ENCODE results near the gene CLSTN2. TPM values are rescaled to one million over a fixed set of nuclear protein-coding genes. Genes with fewer than 3 reads are reported as not detected.

CLSTN2 gene
- total and polyA plus RNA-seq, 4 donors: 20.7 to 44.5 (median 22.7) TPM

DNA sequence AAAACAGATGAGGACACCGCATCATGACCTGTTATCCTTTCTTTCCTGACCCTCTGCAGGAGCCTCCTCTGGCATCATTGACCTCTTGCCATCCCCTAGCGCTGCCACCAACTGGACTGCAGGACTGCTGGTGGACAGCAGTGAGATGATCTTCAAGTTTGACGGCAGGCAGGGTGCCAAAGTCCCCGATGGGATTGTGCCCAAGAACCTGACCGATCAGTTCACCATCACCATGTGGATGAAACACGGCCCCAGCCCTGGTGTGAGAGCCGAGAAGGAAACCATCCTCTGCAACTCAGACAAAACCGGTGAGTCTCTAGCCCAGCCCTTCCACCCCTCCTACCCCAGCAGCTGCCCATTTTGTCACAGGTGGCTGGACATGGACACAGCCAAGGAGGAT is 524.5 kb downstream of the CLSTN2 start:
- WGBS (ENCODE audit: insufficient coverage): 91% methylated on average over 6 of the region's 8 CpGs
- H3K36me3 ChIP-seq (ENCODE audit: control insufficient read depth, insufficient read depth, low read length): no peaks in the 10 kb centered on the region
- no peak overlapping the region for H3K4me3 ChIP-seq (ENCODE audit: low read depth, low read length)
- no peaks in the 10 kb centered on the region for H3K9me3 ChIP-seq (ENCODE audit: control insufficient read depth, insufficient read depth, low read length)
- H3K27ac ChIP-seq (ENCODE audit: low read depth, low read length): no peak overlapping the region
- no peaks in the 10 kb centered on the region for H3K27me3 ChIP-seq (ENCODE audit: control insufficient read depth, insufficient read depth, low read length)
- DNase-seq (ENCODE audit: low read depth in 4 of 6, low spot score in 6 of 6): no peak
- peaks cover 4% of the 10 kb centered on the region for H3K4me1 ChIP-seq (ENCODE audit: control insufficient read depth, insufficient read depth, low read length)

DNA sequence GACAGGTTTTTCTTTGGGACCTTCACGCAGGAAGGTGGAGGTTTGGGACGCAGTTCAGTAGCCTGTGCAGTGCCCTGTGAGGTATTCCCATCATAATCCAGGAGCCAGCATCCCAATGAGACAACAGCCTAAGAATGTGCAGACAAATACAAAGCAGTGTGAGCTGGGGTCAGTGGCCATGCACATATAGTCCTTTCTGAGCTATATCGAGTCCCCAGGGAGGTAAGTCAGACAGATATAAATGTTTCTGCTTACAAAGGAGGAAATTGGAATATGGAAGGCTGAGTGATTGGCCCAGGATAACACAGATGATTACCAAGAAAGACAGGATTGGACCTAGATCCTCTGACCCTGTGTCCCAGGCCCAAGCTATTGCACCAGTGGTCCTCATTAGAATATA is 526.3 kb downstream of the CLSTN2 start:
- no peak for DNase-seq (ENCODE audit: low read depth in 4 of 6, low spot score in 6 of 6)
- no peaks in the 10 kb centered on the region for H3K9me3 ChIP-seq (ENCODE audit: control insufficient read depth, insufficient read depth, low read length)
- no peak overlapping the region for H3K4me3 ChIP-seq (ENCODE audit: low read depth, low read length)
- no peak overlapping the region for H3K27ac ChIP-seq (ENCODE audit: low read depth, low read length)
- H3K36me3 ChIP-seq (ENCODE audit: control insufficient read depth, insufficient read depth, low read length): no peaks in the 10 kb centered on the region
- no peaks in the 10 kb centered on the region for H3K4me1 ChIP-seq (ENCODE audit: control insufficient read depth, insufficient read depth, low read length)
- H3K27me3 ChIP-seq (ENCODE audit: control insufficient read depth, insufficient read depth, low read length): no peaks in the 10 kb centered on the region
- 88% methylated on average over 3 of the region's 3 CpGs for WGBS (ENCODE audit: insufficient coverage)

GRCh38 chr3:140463355-140463754 is 528.4 kb downstream of the CLSTN2 start:
- Histone ChIP-seq H3K36me3 (ENCODE audit: control insufficient read depth, insufficient read depth, low read length) (no peaks in the 10 kb centered on the region), H3K9me3 (ENCODE audit: control insufficient read depth, insufficient read depth, low read length) (no peaks in the 10 kb centered on the region), H3K27me3 (ENCODE audit: control insufficient read depth, insufficient read depth, low read length) (no peaks in the 10 kb centered on the region), H3K4me1 (ENCODE audit: control insufficient read depth, insufficient read depth, low read length) (peaks cover 5% of the 10 kb centered on the region), H3K27ac (ENCODE audit: low read depth, low read length) (no peak overlapping the region), H3K4me3 (ENCODE audit: low read depth, low read length) (no peak overlapping the region)
- 74% methylated on average over 2 of the region's 2 CpGs for WGBS (ENCODE audit: insufficient coverage)
- no peak for DNase-seq (ENCODE audit: low read depth in 4 of 6, low spot score in 6 of 6)

DNA sequence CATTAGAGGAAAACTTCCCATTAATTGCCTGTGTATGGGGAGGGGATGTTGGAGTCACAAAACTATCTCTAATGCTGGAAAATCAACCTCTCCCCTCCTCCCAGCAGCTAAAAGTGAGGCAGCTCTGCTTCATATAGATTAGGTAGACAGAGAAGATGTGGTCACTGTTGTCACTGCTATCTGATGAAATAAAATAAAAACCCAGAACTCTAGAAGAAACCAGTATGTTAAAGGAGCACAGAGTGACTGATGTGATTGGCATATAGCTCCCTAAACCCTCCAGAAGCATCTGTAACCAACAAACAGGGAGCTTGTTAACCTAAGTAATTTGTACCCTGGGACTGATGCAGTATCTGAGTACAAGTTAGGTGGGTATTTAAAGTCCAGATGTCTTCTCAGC is 531.0 kb downstream of the CLSTN2 start:
- no peak for DNase-seq (ENCODE audit: low read depth in 4 of 6, low spot score in 6 of 6)
- no peaks in the 10 kb centered on the region for H3K36me3 ChIP-seq (ENCODE audit: control insufficient read depth, insufficient read depth, low read length)
- no peak overlapping the region for H3K4me3 ChIP-seq (ENCODE audit: low read depth, low read length)
- H3K9me3 ChIP-seq (ENCODE audit: control insufficient read depth, insufficient read depth, low read length): no peaks in the 10 kb centered on the region
- H3K4me1 ChIP-seq (ENCODE audit: control insufficient read depth, insufficient read depth, low read length): peaks cover 5% of the 10 kb centered on the region
- H3K27ac ChIP-seq (ENCODE audit: low read depth, low read length): no peak overlapping the region
- H3K27me3 ChIP-seq (ENCODE audit: control insufficient read depth, insufficient read depth, low read length): no peaks in the 10 kb centered on the region

GRCh38 chr3:140466535-140466934 is 531.5 kb downstream of the CLSTN2 start:
- peaks cover 5% of the 10 kb centered on the region for H3K4me1 ChIP-seq (ENCODE audit: control insufficient read depth, insufficient read depth, low read length)
- no peak overlapping the region for H3K4me3 ChIP-seq (ENCODE audit: low read depth, low read length)
- H3K9me3 ChIP-seq (ENCODE audit: control insufficient read depth, insufficient read depth, low read length): no peaks in the 10 kb centered on the region
- H3K36me3 ChIP-seq (ENCODE audit: control insufficient read depth, insufficient read depth, low read length): no peaks in the 10 kb centered on the region
- WGBS (ENCODE audit: insufficient coverage): 97% methylated on average over 5 of the region's 9 CpGs
- no peaks in the 10 kb centered on the region for H3K27me3 ChIP-seq (ENCODE audit: control insufficient read depth, insufficient read depth, low read length)
- no peak overlapping the region for H3K27ac ChIP-seq (ENCODE audit: low read depth, low read length)
- DNase-seq (ENCODE audit: low read depth in 4 of 6, low spot score in 6 of 6): no peak

DNA sequence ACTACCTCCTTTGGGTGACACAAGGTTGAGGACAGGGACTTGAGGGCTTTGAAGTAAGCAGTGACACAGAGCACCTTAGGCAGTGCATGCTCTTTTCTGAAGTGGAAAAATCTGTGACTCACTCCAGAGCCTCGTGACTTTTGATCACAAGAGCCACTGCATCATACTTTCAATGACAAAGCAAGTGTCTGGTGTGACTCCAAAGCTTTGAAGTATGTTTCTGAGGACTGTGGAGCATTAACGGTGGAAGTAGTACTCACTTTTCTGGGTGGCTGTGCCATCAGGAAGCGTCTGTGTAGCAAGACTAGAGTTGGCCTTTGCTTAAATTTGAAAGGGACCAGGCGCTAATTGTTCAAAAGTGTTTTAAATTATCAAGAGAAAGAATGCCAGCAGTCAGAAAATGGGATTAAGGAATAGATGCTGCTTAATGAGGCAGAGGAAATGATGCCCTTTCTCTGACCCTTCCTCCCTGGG is 532.2 kb downstream of the CLSTN2 start:
- no peak overlapping the region for H3K27ac ChIP-seq (ENCODE audit: low read depth, low read length)
- H3K36me3 ChIP-seq (ENCODE audit: control insufficient read depth, insufficient read depth, low read length): no peaks in the 10 kb centered on the region
- 38% methylated on average over 3 of the region's 4 CpGs for WGBS (ENCODE audit: insufficient coverage)
- peaks cover 5% of the 10 kb centered on the region for H3K4me1 ChIP-seq (ENCODE audit: control insufficient read depth, insufficient read depth, low read length)
- H3K4me3 ChIP-seq (ENCODE audit: low read depth, low read length): no peak overlapping the region
- H3K27me3 ChIP-seq (ENCODE audit: control insufficient read depth, insufficient read depth, low read length): no peaks in the 10 kb centered on the region
- no peak for DNase-seq (ENCODE audit: low read depth in 4 of 6, low spot score in 6 of 6)
- H3K9me3 ChIP-seq (ENCODE audit: control insufficient read depth, insufficient read depth, low read length): no peaks in the 10 kb centered on the region

GRCh38 chr3:140467796-140468315 is 532.9 kb downstream of the CLSTN2 start:
- Histone ChIP-seq H3K4me1 (ENCODE audit: control insufficient read depth, insufficient read depth, low read length) (peaks cover 5% of the 10 kb centered on the region), H3K36me3 (ENCODE audit: control insufficient read depth, insufficient read depth, low read length) (no peaks in the 10 kb centered on the region), H3K27me3 (ENCODE audit: control insufficient read depth, insufficient read depth, low read length) (no peaks in the 10 kb centered on the region), H3K4me3 (ENCODE audit: low read depth, low read length) (no peak overlapping the region), H3K27ac (ENCODE audit: low read depth, low read length) (no peak overlapping the region), H3K9me3 (ENCODE audit: control insufficient read depth, insufficient read depth, low read length) (no peaks in the 10 kb centered on the region)
- DNase-seq (ENCODE audit: low read depth in 4 of 6, low spot score in 6 of 6): peak in 2 of 6 donors; percentile 38 to 90

- WGBS (ENCODE audit: insufficient coverage): 37% methylated on average over 5 of the region's 7 CpGs
- Histone ChIP-seq H3K27me3 (ENCODE audit: control insufficient read depth, insufficient read depth, low read length) (no peaks in the 10 kb centered on the region), H3K27ac (ENCODE audit: low read depth, low read length) (no peak overlapping the region), H3K4me3 (ENCODE audit: low read depth, low read length) (no peak overlapping the region), H3K4me1 (ENCODE audit: control insufficient read depth, insufficient read depth, low read length) (peaks cover 5% of the 10 kb centered on the region), H3K36me3 (ENCODE audit: control insufficient read depth, insufficient read depth, low read length) (no peaks in the 10 kb centered on the region), H3K9me3 (ENCODE audit: control insufficient read depth, insufficient read depth, low read length) (no peaks in the 10 kb centered on the region)
- DNase-seq (ENCODE audit: low read depth in 4 of 6, low spot score in 6 of 6): peak in 1 of 6 donors; percentile 12
Measured at GRCh38 chr3:140468407-140468806, 533.4 kb downstream of the CLSTN2 start.

- no peaks in the 10 kb centered on the region for H3K9me3 ChIP-seq (ENCODE audit: control insufficient read depth, insufficient read depth, low read length)
- DNase-seq (ENCODE audit: low read depth in 4 of 6, low spot score in 6 of 6): no peak
- no peaks in the 10 kb centered on the region for H3K36me3 ChIP-seq (ENCODE audit: control insufficient read depth, insufficient read depth, low read length)
- H3K27me3 ChIP-seq (ENCODE audit: control insufficient read depth, insufficient read depth, low read length): no peaks in the 10 kb centered on the region
- no peak overlapping the region for H3K27ac ChIP-seq (ENCODE audit: low read depth, low read length)
- H3K4me1 ChIP-seq (ENCODE audit: control insufficient read depth, insufficient read depth, low read length): peaks cover 5% of the 10 kb centered on the region
- 70% methylated on average over 3 of the region's 4 CpGs for WGBS (ENCODE audit: insufficient coverage)
- no peak overlapping the region for H3K4me3 ChIP-seq (ENCODE audit: low read depth, low read length)
Measured at GRCh38 chr3:140469491-140469890, 534.5 kb downstream of the CLSTN2 start.

GRCh38 chr3:140470211-140470610 is 535.2 kb downstream of the CLSTN2 start:
- WGBS (ENCODE audit: insufficient coverage): 55% methylated on average over 3 of the region's 4 CpGs
- Histone ChIP-seq H3K27me3 (ENCODE audit: control insufficient read depth, insufficient read depth, low read length) (no peaks in the 10 kb centered on the region), H3K4me1 (ENCODE audit: control insufficient read depth, insufficient read depth, low read length) (peaks cover 5% of the 10 kb centered on the region), H3K9me3 (ENCODE audit: control insufficient read depth, insufficient read depth, low read length) (no peaks in the 10 kb centered on the region), H3K4me3 (ENCODE audit: low read depth, low read length) (no peak overlapping the region), H3K36me3 (ENCODE audit: control insufficient read depth, insufficient read depth, low read length) (no peaks in the 10 kb centered on the region), H3K27ac (ENCODE audit: low read depth, low read length) (no peak overlapping the region)
- no peak for DNase-seq (ENCODE audit: low read depth in 4 of 6, low spot score in 6 of 6)

Data from spinal cord (tissue), 10 donors.